GM21576 (cell line): ENCODE measurements around the gene RAB6A.
"Not testable (repeated sequence)": the region's sequence is repeated elsewhere in the genome, so short reads cannot be mapped to it uniquely, and the experiment has no call there.

Experiments
- ATAC-seq: cut with Tn5 transposase; IDR thresholded peaks from one replicate; pipeline ENCODE4 v1.9.1; 2021; ENCODE audit warnings: mild to moderate bottlenecking, moderate library complexity; ENCODE audit not compliant: unreplicated experiment

Gene RAB6A

DNA sequence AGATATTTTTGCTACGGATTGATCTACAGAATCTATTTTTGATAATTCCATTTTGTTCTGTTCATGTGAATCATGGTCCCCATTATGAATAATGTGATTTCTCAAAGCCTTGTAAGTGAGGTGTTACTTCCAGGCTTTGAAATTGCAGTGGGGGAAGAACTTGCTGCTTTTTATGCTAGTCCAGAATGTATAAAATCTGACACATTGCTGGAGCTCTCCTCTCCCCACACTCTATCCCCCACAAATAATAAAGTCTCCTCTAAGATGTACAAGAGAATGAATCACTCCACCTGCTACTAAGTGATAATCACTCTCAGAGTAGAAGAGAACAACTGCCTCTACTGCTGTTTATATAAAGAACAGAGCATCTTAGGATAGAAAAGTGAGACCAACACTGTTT is 5.9 kb upstream of the RAB6A start:
- no peak for ATAC-seq

- ATAC-seq = no peak
Measured at GRCh38 chr11:73762732-73763131, 1.9 kb upstream of the RAB6A start.

GRCh38 chr11:73761403-73761945 is 600 bp upstream of the RAB6A start:
- peak; percentile 5 for ATAC-seq

GRCh38 chr11:73760135-73760678 is 667 bp downstream of the RAB6A start:
- ATAC-seq = peak; percentile 10

GRCh38 chr11:73759610-73760134 is 1.2 kb downstream of the RAB6A start:
- ATAC-seq = no peak

- ATAC-seq = no peak
Measured at GRCh38 chr11:73758451-73758850, 2.4 kb downstream of the RAB6A start.

DNA sequence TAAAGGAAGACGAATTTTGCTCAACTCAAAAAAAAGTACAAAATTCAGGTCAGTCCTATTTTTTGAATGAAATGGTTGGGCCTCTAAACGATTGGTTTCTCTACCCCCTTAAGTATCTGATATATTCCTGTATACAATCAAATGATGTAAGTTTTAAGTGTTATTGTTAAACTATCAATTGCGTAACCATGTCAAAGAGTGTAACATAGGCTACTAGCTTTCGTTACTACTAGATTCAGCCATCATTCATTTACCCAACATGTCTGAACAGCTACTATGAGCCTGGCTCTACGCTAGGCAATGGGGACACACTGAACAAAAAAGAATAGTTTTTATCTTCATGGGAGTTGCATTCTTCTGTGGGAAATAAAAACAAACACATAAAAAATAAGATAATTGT is 3.3 kb downstream of the RAB6A start:
- no peak for ATAC-seq

DNA sequence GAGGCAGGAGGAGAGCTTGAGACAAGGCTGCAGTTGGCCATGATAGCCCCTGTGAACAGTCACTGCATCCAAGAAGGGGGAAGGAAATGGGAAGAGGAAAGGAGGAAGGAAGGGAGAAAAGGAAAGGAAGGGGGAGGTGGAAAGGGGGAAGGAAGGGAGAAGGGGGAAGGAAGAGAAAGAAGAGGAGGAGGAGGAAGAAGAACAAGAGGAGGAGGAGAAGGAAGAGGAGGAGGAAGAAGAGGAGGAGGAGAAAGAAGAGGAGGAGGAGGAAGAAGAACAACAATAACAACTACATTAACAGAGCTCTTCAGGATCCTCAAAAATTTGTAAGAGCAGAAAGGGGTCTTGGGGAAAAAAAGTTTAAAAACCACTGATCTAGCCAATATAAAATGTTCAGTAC is 5.2 kb downstream of the RAB6A start:
- ATAC-seq = no peak

DNA sequence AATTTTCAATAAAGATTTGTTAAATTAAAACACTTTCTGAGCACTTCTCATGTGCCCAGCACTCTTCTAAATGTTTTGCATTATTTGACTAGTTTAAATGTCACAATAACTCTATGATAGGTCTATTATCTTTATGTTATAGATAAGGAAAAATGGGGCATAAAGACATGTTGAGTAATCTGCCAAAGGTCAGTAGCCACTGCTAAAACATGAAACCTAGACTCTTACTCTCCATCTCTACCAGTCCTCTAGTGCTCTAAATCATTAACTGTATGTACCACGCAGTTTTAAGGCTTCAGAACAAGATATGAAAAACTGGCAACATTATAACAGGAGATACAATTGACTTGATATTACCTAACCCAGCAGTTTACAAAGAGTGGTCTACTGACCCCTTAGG is 6.9 kb downstream of the RAB6A start:
- ATAC-seq = no peak

DNA sequence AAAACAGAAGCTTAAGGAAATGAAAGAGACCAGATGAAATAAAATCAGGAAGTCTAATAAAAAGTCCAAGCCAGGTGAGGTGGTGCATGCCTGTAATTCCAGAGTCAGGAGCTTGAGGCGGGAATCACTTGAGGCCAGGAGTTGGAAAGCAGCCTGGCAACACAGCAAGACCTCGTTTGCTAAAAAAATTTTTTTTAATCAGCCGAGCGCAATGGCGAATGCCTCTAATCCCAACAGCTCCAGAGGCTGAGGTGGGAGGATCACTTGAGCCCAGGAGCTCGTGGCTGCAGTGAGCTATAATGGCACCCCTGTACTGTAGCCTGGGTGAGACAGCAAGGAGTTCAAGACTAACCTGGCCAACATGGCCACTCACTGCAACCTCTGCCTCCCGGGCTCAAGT is 8.0 kb downstream of the RAB6A start:
- no peak for ATAC-seq

- ATAC-seq = no peak
Measured at GRCh38 chr11:73752216-73752867, 8.5 kb downstream of the RAB6A start.

- ATAC-seq = not testable (repeated sequence)
Measured at GRCh38 chr11:73750862-73751261, 10.0 kb downstream of the RAB6A start.

GRCh38 chr11:73750228-73750627 is 10.6 kb downstream of the RAB6A start:
- no peak for ATAC-seq

GRCh38 chr11:73749118-73749517 is 11.8 kb downstream of the RAB6A start:
- no peak for ATAC-seq

- ATAC-seq = no peak
Measured at GRCh38 chr11:73748300-73748699, 12.6 kb downstream of the RAB6A start.

DNA sequence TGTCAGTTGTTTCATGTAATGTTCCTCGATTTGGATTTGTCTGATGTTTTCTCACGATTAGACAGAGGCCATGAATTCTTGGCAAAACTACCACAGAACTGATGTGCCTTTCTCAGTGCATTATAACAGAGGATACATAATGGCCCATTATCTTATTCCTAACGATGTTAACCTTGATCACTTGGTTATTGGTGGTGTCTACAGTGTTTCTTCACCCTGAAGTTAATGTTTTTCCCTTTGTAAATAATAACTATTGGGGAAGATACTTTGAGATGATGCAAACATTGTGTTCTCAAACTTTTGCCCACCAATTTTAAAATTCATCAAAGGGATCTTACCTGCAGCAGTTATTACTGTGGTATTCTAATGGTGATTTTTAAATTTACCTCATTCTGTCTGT is 13.1 kb downstream of the RAB6A start:
- ATAC-seq = no peak

GRCh38 chr11:73746701-73747100 is 14.2 kb downstream of the RAB6A start:
- no peak for ATAC-seq

- ATAC-seq = no peak
Measured at GRCh38 chr11:73743045-73743444, 17.8 kb downstream of the RAB6A start.

- not testable (repeated sequence) for ATAC-seq
Measured at GRCh38 chr11:73735959-73736358, 24.9 kb downstream of the RAB6A start.

DNA sequence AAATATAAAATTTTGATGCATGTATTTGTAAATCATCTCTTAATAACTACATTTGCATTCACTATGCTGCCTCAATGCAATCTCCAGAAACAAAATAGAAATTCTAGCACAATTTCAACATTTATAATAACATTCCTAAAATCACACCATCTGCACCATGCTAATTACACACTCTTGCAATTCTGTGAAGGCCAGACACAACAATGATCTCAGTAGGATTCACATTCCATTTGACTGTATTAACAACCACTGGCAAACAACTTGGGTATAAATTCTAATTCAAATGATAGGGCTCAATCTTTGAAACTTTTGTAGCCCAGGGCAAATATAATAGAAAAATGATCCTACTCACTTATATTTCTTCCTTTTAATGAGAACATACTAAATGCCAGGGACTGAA is 25.9 kb downstream of the RAB6A start:
- ATAC-seq = no peak

- not testable (repeated sequence) for ATAC-seq
Measured at GRCh38 chr11:73734011-73734410, 26.9 kb downstream of the RAB6A start.

DNA sequence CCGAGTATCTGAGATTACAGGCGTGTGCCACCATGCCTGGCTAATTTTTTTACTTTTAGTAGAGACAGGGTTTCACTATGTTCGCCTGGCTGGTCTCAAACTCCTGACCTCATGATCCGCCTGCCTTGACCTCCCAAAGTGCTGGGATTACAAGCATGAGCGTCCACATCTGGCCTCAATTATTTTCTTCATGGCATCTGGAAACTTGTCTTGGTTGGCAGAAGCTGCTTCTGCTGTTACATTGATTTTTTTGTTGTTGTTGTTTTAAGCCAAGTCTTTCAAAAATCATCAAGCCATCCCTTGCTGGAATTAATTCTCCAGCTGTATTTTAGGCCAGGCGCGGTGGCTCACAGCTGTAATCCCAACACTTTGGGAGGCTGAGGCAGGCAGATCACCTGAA is 27.9 kb downstream of the RAB6A start:
- not testable (repeated sequence) for ATAC-seq
